K562 (cell line): Measurements from ENCODE around the gene BRAT1. TPM values are rescaled to one million over a fixed set of nuclear protein-coding genes. Genes with fewer than 3 reads are reported as not detected.
A peak's percentile ranks its signal among the peaks of the same experiment; 100 is the strongest.

Source experiments
- ATAC-seq: fragments of 200-7000 bp; cut with Tn5 transposase; 3 replicates; pipeline ENCODE4 v1.9.1; 2020; ENCODE audit warnings: moderate library complexity
- BruUV-seq: library from RNA; stranded (reverse); fragments of 400-500 nt; replicated peaks from 2 replicates; lab custom pipeline; 2021; lab: Mats Ljungman, UMichigan
- CTCF ChIA-PET: fragments of 300-600 bp; formaldehyde crosslinking; extraction: SDS; loops from one replicate; lab custom pipeline; 2021; ENCODE audit warnings: low intra/inter-chr PET ratio; lab: Yijun Ruan, JAX
- POLR2A ChIA-PET: fragments of 300-600, 350-650 bp; sonication (Branson Sonifier 250); formaldehyde crosslinking; extraction: SDS; loops from one replicate; lab custom pipeline; 2021; ENCODE audit warnings: antibody characterized with exemption, inconsistent platforms; lab: Yijun Ruan, JAX
- DNase-seq, 4 experiments: peaks; one replicate each; pipeline versions ENCODE4 v3.0.0 to v3.0.0-alpha.2; 2011 to 2018; ENCODE audit warnings: low spot score in 3 of 4, mixed read lengths in 3 of 4; ENCODE audit errors: extremely low read depth in 1 of 4
- FAIRE-seq: peaks from 2 replicates; lab custom pipeline; 2011; peaks lifted over from hg19 to GRCh38; lab: Jason Lieb, UNC
- H2AFZ ChIP-seq: 2 replicates; pipeline ENCODE4 v1.6.0; 2011; ENCODE audit warnings: low read depth, low read length, control low read depth, inconsistent platforms
- H3K27ac ChIP-seq: fragments of 200-600 bp; 3 replicates; pipeline ENCODE4 v1.8.0; 2011; ENCODE audit warnings: low read depth, mild to moderate bottlenecking, control low read depth, inconsistent platforms, low read length, moderate library complexity, mixed read lengths; ENCODE audit errors: extremely low read depth
- H3K27me3 ChIP-seq, 2 experiments: fragments of 300-600 bp in 1 of 2; 2 replicates in 1 of 2; 3 replicates in 1 of 2; pipeline versions ENCODE4 v1.6.0 to v1.8.0; 2011; ENCODE audit warnings: inconsistent platforms in 2 of 2, low read length in 2 of 2, mild to moderate bottlenecking in 1 of 2, mixed read lengths in 1 of 2, moderate library complexity in 1 of 2; ENCODE audit not compliant: control insufficient read depth in 2 of 2, insufficient read depth in 2 of 2
- H3K36me3 ChIP-seq: fragments of 300-600 bp; 3 replicates; pipeline ENCODE4 v1.8.0; 2011; ENCODE audit warnings: mild to moderate bottlenecking, low read length, inconsistent platforms; ENCODE audit not compliant: control insufficient read depth, insufficient read depth
- H3K4me1 ChIP-seq, 2 experiments: fragments of 200-600 bp in 1 of 2; replicated peaks in 1 of 2; 2 replicates in 1 of 2; 3 replicates in 1 of 2; pipeline versions ENCODE4 v1.5.1 to v1.8.0; 2011; ENCODE audit warnings: inconsistent platforms in 2 of 2, low read length in 2 of 2, mild to moderate bottlenecking in 1 of 2, mixed read lengths in 1 of 2, moderate library complexity in 1 of 2; ENCODE audit not compliant: control insufficient read depth in 2 of 2, insufficient read depth in 2 of 2
- H3K4me2 ChIP-seq: 2 replicates; pipeline ENCODE4 v1.6.1; 2011; ENCODE audit warnings: low read length, control low read depth, inconsistent platforms, mixed read lengths; ENCODE audit not compliant: insufficient read depth
- H3K4me3 ChIP-seq: fragments of 200-600 bp; sonication (generic), shearing (Covaris generic); 2 replicates; pipeline ENCODE4 v1.5.1; 2016; ENCODE audit warnings: control low read depth, inconsistent platforms
- H3K79me2 ChIP-seq: fragments of 200-600 bp; 3 replicates; pipeline ENCODE4 v1.8.0; 2011; ENCODE audit warnings: low read length, inconsistent platforms; ENCODE audit not compliant: control insufficient read depth, insufficient read depth
- H3K9ac ChIP-seq, 2 experiments: 2 replicates each; pipeline versions ENCODE4 v1.6.0 to v1.6.1; 2011; ENCODE audit warnings: low read depth in 2 of 2, low read length in 2 of 2, control low read depth in 1 of 2, inconsistent platforms in 1 of 2, mild to moderate bottlenecking in 1 of 2, mixed read lengths in 1 of 2; ENCODE audit not compliant: insufficient read depth in 1 of 2
- H3K9me1 ChIP-seq: one replicate; pipeline ENCODE4 v1.6.0; 2011; ENCODE audit warnings: inconsistent platforms, mild to moderate bottlenecking, low read length, moderate library complexity; ENCODE audit not compliant: control insufficient read depth, insufficient read depth
- H3K9me3 ChIP-seq: replicated peaks from 2 replicates; pipeline ENCODE4 v1.5.1; 2011; ENCODE audit warnings: low read depth, low read length, inconsistent platforms; ENCODE audit not compliant: control insufficient read depth, insufficient read depth
- H4K20me1 ChIP-seq: replicated peaks from 2 replicates; pipeline ENCODE4 v1.6.1; 2011; ENCODE audit warnings: low read length, inconsistent platforms, mixed read lengths; ENCODE audit not compliant: control insufficient read depth, insufficient read depth
- EP300 ChIP-seq: IDR thresholded peaks from 2 replicates; pipeline ENCODE4 v1.6.1; 2012; ENCODE audit warnings: low read length, improper control_type of control experiment
- POLR2G ChIP-seq: fragments of 200-400 bp; formaldehyde crosslinking; IDR thresholded peaks from 2 replicates; pipeline ENCODE4 v1.6.1; 2017; ENCODE audit warnings: low read depth, mild to moderate bottlenecking, antibody characterized with exemption, low read length, moderate library complexity
- RBFOX2 ChIP-seq: fragments of 200-400 bp; formaldehyde crosslinking; IDR thresholded peaks from 2 replicates; pipeline ENCODE4 v1.6.1; 2017; ENCODE audit warnings: low read depth, mild to moderate bottlenecking, low read length, moderate library complexity
- ZNF121 ChIP-seq: sonication (generic); formaldehyde crosslinking; conservative IDR thresholded peaks from 2 replicates; pipeline ENCODE4 v1.8.0; 2022; ENCODE audit warnings: missing genetic modification reagents
- WGBS: fragments of 100-300 bp; shearing (Covaris generic); methylation state at CpG from one replicate; pipeline ENCODE4 v1.1.6; 2016; ENCODE audit warnings: low coverage, mixed read lengths; ENCODE audit not compliant: insufficient coverage; ENCODE audit errors: missing lambda C conversion rate; 5-methylcytosine and 5-hydroxymethylcytosine counted together
- in situ Hi-C: fragments of 300-500 bp; cut with MboI; formaldehyde crosslinking; loops from 4 replicates; pipeline ENCODE4 v1.15.0; 2018; ENCODE audit warnings: inconsistent platforms, mixed read lengths
- intact Hi-C: fragments of 100-400 bp; cut with micrococcal nuclease; formaldehyde crosslinking; loops from 2 replicates; pipeline ENCODE4 v1.14.2; 2022
- polyA plus RNA-seq, 8 experiments: library from polyadenylated mRNA; depleted of rRNA in 4 of 8; stranded (reverse) in 5 of 8; unstranded in 3 of 8; fragments of >200 nt; fragmentation: Nextera tagmentation in 2 of 8; fragmentation: Illumina TruSeq in 1 of 8; extraction: Ambion mirVana in 2 of 8; extraction: Trizol in 1 of 8; gene quantifications; 2 replicates each; pipeline versions ENCODE4 v1.2.1 to v1.2.3, GENCODE V29; 2011 to 2014; ENCODE audit warnings: inconsistent platforms in 1 of 8, missing spikeins in 1 of 8
- total RNA-seq, 7 experiments: library from RNA; depleted of rRNA in 6 of 7; stranded (reverse); fragments of >200 nt in 6 of 7; fragmentation: Illumina TruSeq in 2 of 7; extraction: Trizol in 2 of 7; gene quantifications; 2 replicates each; pipeline versions ENCODE4 v1.2.1 to v1.2.3, GENCODE V29; 2011 to 2021; ENCODE audit warnings: low replicate concordance in 1 of 7

Gene BRAT1
- total and polyA plus RNA-seq, 9 of the 15 experiments (the other 6 are each of a cell fraction or from before 2014, with no cell fraction given) = 0.13 to 49.6 (median 10.5) TPM

- 96% methylated on average over 17 of the region's 20 CpGs for WGBS
- Histone ChIP-seq H3K27me3 (no peaks in the 10 kb centered on the region), H3K79me2 (0 out of 3 replicates have a peak, but pooled peaks cover 5% of the 10 kb centered on the region), H3K9ac (0 out of 4 replicates have a peak overlapping the region, but pooled peaks of 1 of the 2 experiments have one; percentile 2), H3K36me3 (peaks cover 85% of the 10 kb centered on the region), H3K4me1 (peaks cover 0 to 5% of the 10 kb centered on the region in 2 experiments; a peak in 1 of 5 replicates), H3K9me3 (no peaks in the 10 kb centered on the region), H3K4me3 (no peak overlapping the region), H3K4me2 (no peak overlapping the region), H2AFZ (no peak overlapping the region), H4K20me1 (peaks cover 4% of the 10 kb centered on the region; the same call in 1 of the 2 replicates), H3K27ac (no peak overlapping the region), H3K9me1 (no peaks in the 10 kb centered on the region)
- FAIRE-seq = no peak
- no peak for ATAC-seq
- TF ChIP-seq EP300 (no peak), POLR2G (peak; percentile 32; the same call in 1 of the 2 replicates), ZNF121 (CRISPR knock-in tag) (0 out of 2 replicates have a peak, but pooled peaks have one; percentile 7), RBFOX2 (0 out of 2 replicates have a peak, but pooled peaks have one; percentile 35)
- no TSS peak for BruUV-seq
- intact Hi-C loops (no loop called here), in situ Hi-C loops (no loop called here)
- CTCF ChIA-PET = interaction anchor here (1.4 kb wide), 1 partner anchor 10 kb away, joined by 3 read pairs; the partner anchor contains the start of gene BRAT1
- POLR2A ChIA-PET = interaction anchor here (0.7 to 1.5 kb wide), 2 partner anchors 10 to 190 kb away, joined by 3 to 5 read pairs; partner anchors contain the start of gene BRAT1
- DNase-seq = no peak
Observed at GRCh38 chr7:2545746-2546425, 9.4 kb downstream of the BRAT1 start.
